ENCODE data around the gene C12orf54.
"Not testable (repeated sequence)": the region's sequence is repeated elsewhere in the genome, so short reads cannot be mapped to it uniquely, and the experiment has no call there.

Gene C12orf54

GRCh38 chr12:48510111-48510510 lies 27.8 kb downstream of the C12orf54 start:
- no peak for DNase-seq (ENCODE audit: low spot score)

DNA sequence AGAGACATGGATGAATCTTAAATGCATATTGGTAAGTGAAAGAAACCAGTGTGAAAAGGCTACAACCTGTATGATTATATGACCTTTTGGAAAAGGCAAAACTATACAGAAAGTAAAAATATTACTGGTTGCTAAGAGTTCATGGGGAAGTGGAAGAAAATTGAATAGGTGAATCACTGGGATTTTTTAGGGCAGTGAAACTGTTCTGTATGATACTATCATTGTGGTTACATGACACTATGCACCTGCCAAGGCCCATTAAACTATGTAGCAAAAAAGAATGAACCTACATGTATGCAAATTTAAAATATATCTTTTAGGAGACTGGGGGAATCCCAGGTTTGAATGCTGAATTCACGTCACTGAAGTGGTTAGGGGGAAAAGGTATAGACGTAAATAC lies 30.6 kb downstream of the C12orf54 start:
- DNase-seq (ENCODE audit: low spot score), result no peak

- no peak for DNase-seq (ENCODE audit: low spot score)
Measured at GRCh38 chr12:48514728-48515127, 32.4 kb downstream of the C12orf54 start.

- DNase-seq (ENCODE audit: low spot score), result not testable (repeated sequence)
Measured at GRCh38 chr12:48520381-48520780, 38.1 kb downstream of the C12orf54 start.

GRCh38 chr12:48525332-48525731 lies 43.0 kb downstream of the C12orf54 start, which contains the start of gene OR8S1:
Gene OR8S1 (plus strand): TSS chr12:48525632. CDS start chr12:48525632, 0 bp downstream.
- DNase-seq (ENCODE audit: low spot score), result no peak

GRCh38 chr12:48527891-48528670 lies 45.8 kb downstream of the C12orf54 start:
- no peak for DNase-seq (ENCODE audit: low spot score)

- DNase-seq (ENCODE audit: low spot score), result no peak
Measured at GRCh38 chr12:48532601-48533000, 50.3 kb downstream of the C12orf54 start.

GRCh38 chr12:48536602-48537001 lies 54.3 kb downstream of the C12orf54 start:
- no peak for DNase-seq (ENCODE audit: low spot score)

DNA sequence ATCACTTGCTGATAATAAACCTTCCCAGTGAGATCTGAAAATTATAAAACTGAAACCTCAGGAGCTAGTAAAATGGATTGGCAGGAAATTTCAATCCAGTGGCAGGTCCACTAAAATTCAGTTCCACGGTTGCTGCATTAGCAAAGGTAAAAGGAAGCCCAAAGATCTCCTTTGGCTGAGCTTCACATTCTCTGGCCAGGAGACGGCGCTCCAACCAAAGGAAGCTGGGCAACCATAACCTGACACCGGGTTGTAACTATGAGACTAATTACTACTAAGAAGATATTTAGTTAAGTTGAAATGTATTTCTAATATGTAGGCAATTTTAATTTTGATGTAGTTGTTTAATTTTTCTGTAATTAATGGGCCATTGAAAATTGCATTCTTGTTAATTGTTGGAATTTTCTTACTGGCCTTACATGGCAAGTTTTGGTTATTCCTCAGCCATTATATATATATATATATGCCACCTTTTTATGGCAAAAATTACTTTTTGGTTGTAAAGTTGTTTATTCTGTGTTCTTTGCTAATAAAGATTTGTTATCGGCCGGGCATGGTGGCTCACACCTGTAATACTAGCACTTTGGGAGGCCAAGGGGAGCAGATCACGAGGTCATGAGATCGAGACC lies 60.1 kb downstream of the C12orf54 start:
- DNase-seq (ENCODE audit: low spot score), result no peak

GRCh38 chr12:48545833-48546469 lies 63.7 kb downstream of the C12orf54 start:
- DNase-seq (ENCODE audit: low spot score), result no peak

All from left forelimb (tissue), 1 donor.